ENCODE results near the gene CLEC4F. TPM values are rescaled to one million over a fixed set of nuclear protein-coding genes. Genes with fewer than 3 reads are reported as not detected.

The CLEC4F gene
- total and polyA plus RNA-seq, 10 of the 15 experiments (the other 5 are each of a cell fraction or from before 2014, with no cell fraction given), result 0.03 TPM; not detected in 9

DNA sequence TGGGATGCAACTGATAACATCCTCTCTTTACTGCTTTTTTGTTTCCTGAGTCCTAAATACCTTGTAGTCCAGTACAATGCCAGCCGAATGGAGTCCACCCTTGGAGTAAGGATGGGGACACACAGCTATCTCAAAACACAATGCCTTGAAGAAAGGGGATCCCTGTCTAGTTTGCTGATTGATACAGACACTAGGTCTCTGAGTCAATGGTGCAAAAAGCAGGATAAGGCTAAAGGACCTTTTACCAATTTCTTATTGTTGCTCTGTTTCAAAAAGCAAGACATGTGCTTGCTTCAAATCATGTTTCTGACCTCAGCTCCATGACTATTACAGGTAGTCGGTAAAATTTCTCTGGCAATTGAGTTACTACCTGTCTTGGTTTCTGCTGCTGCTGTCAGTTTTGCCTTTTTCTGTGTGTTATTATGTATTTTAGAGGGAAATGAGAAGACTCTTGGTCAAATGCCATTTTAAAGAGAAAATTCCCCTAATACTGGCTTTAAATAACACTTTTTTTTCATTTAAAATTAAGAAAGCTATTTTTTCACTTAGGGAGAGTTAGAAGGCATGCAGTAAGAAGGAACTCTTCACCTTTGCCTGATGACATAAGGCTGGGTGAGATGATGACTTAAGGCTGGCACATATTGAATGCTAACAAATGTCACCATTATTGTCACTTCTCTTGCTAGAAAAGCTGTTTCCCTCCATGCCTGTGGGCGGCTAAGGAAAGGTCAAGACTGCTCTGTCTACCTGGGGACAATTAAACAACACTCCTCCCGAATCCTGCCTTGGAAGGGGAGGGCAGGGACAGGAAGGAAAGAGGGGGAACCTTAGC is 25.0 kb downstream of the CLEC4F start (continued):
- TF ChIP-seq, protein P1, sequence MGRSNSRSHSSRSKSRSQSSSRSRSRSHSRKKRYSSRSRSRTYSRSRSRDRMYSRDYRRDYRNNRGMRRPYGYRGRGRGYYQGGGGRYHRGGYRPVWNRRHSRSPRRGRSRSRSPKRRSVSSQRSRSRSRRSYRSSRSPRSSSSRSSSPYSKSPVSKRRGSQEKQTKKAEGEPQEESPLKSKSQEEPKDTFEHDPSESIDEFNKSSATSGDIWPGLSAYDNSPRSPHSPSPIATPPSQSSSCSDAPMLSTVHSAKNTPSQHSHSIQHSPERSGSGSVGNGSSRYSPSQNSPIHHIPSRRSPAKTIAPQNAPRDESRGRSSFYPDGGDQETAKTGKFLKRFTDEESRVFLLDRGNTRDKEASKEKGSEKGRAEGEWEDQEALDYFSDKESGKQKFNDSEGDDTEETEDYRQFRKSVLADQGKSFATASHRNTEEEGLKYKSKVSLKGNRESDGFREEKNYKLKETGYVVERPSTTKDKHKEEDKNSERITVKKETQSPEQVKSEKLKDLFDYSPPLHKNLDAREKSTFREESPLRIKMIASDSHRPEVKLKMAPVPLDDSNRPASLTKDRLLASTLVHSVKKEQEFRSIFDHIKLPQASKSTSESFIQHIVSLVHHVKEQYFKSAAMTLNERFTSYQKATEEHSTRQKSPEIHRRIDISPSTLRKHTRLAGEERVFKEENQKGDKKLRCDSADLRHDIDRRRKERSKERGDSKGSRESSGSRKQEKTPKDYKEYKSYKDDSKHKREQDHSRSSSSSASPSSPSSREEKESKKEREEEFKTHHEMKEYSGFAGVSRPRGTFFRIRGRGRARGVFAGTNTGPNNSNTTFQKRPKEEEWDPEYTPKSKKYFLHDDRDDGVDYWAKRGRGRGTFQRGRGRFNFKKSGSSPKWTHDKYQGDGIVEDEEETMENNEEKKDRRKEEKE (IDR thresholded peaks at IDR 0.05), result no peak
- TF ChIP-seq, protein P2, sequence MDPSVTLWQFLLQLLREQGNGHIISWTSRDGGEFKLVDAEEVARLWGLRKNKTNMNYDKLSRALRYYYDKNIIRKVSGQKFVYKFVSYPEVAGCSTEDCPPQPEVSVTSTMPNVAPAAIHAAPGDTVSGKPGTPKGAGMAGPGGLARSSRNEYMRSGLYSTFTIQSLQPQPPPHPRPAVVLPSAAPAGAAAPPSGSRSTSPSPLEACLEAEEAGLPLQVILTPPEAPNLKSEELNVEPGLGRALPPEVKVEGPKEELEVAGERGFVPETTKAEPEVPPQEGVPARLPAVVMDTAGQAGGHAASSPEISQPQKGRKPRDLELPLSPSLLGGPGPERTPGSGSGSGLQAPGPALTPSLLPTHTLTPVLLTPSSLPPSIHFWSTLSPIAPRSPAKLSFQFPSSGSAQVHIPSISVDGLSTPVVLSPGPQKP (IDR thresholded peaks at IDR 0.05; ENCODE audit: low read depth, low read length), result no peak
- TF ChIP-seq RELA (IDR thresholded peaks at IDR 0.05; ENCODE audit: borderline replicate concordance, partially characterized antibody) (no peak), KLF5 (IDR thresholded peaks at IDR 0.05; ENCODE audit: partially characterized antibody) (no peak), USF2 (IDR thresholded peaks at IDR 0.05; ENCODE audit: borderline replicate concordance, low read depth, low read length) (no peak)

DNA sequence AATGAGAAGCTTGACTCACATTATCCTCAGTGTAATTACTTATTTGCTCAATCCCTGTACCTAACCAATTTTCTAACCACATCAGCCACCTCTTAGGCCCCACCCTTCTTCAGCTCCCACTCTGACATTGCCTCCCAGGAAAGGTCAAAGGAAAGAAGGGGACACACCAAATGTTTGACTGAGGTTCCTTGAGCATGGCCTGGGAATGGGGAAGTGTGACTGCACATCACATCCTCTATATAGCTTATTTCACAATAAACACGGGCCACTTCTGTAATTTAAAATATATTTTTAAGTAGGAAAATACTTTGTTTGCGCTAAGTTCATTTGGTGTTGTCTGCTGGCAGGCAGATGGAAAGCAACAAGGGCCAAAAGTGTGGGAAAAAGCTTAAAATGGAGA is 26.9 kb downstream of the CLEC4F start:
- Histone ChIP-seq H3K4me1 (ENCODE audit: control insufficient read depth, insufficient read depth, low read length) (no peaks in the 10 kb centered on the region), H3K9ac (ENCODE audit: control insufficient read depth, insufficient read depth, low read length) (no peak overlapping the region), H3K27ac (ENCODE audit: control insufficient read depth, insufficient read depth) (no peak overlapping the region), H3K79me2 (ENCODE audit: control insufficient read depth, insufficient read depth, low read length) (no peaks in the 10 kb centered on the region), H2AFZ (ENCODE audit: control insufficient read depth, low read depth, low read length) (no peak overlapping the region), H3K27me3 (replicated peaks in 1 of 2; ENCODE audit: control insufficient read depth in 2 of 2, insufficient read depth in 2 of 2, low read length in 1 of 2) (peaks cover 5 to 13% of the 10 kb centered on the region in 2 experiments), H4K20me1 (ENCODE audit: control insufficient read depth, insufficient read depth) (no peaks in the 10 kb centered on the region), H3K9me3 (replicated peaks; ENCODE audit: control insufficient read depth, insufficient read depth, low read length) (no peaks in the 10 kb centered on the region; the same call in 2 of the 3 replicates), H3K36me3 (ENCODE audit: control insufficient read depth in 2 of 2, insufficient read depth in 2 of 2, low read length in 1 of 2) (no peaks in the 10 kb centered on the region), H3K4me3 (no peak overlapping the region), H3K4me2 (ENCODE audit: control insufficient read depth, insufficient read depth) (no peak overlapping the region)
- FAIRE-seq (no peak), ATAC-seq (no peak), DNase-seq (ENCODE audit: low read depth, low spot score) (no peak)
- CTCF ChIA-PET, result interaction anchor here (0.7 kb wide), 1 partner anchor 59 kb away, joined by 3 read pairs; no protein-coding TSS in a partner anchor
- in situ Hi-C loops (cut with MboI) (no loop called here), intact Hi-C loops (cut with micrococcal nuclease; ENCODE audit: unreplicated experiment) (loop anchor here (5.0 kb wide), 1 partner anchor 69 kb away; no protein-coding TSS in a partner anchor)
- no TSS peak for BruUV-seq (replicated peaks)
- RAD21 ChIA-PET (ENCODE audit: unreplicated experiment), result no interaction called here
- TF ChIP-seq CREB1 (IDR thresholded peaks at IDR 0.05; ENCODE audit: low read depth) (no peak), EZH2 (IDR thresholded peaks at IDR 0.05; ENCODE audit: borderline replicate concordance, control insufficient read depth, low read depth, low read length) (no peak), RUNX3 (IDR thresholded peaks at IDR 0.05; ENCODE audit: low read length) (no peak), LARP7 (IDR thresholded peaks at IDR 0.05) (no peak), E4F1 (IDR thresholded peaks at IDR 0.05; ENCODE audit: borderline replicate concordance, partially characterized antibody) (no peak), POLR2AphosphoS2 (IDR thresholded peaks at IDR 0.05; ENCODE audit: low read depth, low read length) (no peak), HDGF (IDR thresholded peaks at IDR 0.05) (no peak), NR2C1 (IDR thresholded peaks at IDR 0.05) (no peak), RBBP5 (conservative IDR thresholded peaks at IDR 0.05) (no peak)
- POLR2A ChIA-PET, result no interaction called here
- 38% methylated on average over 2 of the region's 2 CpGs for WGBS (ENCODE audit: insufficient coverage, insufficient replicate concordance, low lambda C conversion rate, missing lambda C conversion rate)
- SMC1A ChIA-PET (ENCODE audit: uncharacterized antibody, unreplicated experiment), result no interaction called here
